Lower leg skin (tissue), 3 donors: ENCODE results near the gene IL15RA.

ENCODE experiments used
- CTCF ChIP-seq, 3 donors: fragments of 450-650 bp; IDR thresholded peaks; one replicate each; pipeline ENCODE4 v1.5.1; 2016; ENCODE audit warnings: antibody characterized with exemption in 3 of 3, mild to moderate bottlenecking in 3 of 3, moderate library complexity in 2 of 3
- POLR2A ChIP-seq, 2 donors: fragments of 450-650 bp; IDR thresholded peaks; one replicate each; pipeline ENCODE4 v1.6.1; 2016 to 2017; ENCODE audit warnings: antibody characterized with exemption in 2 of 2, mild to moderate bottlenecking in 1 of 2, moderate library complexity in 1 of 2

- TF ChIP-seq POLR2A (IDR thresholded peaks at IDR 0.05) (no peak), CTCF (IDR thresholded peaks at IDR 0.05) (no peak)
Observed at GRCh38 chr10:6002809-6003510, 25.6 kb upstream of the IL15RA start.
